Inferior parietal cortex (tissue), 1 donor: ENCODE measurements around the gene LPGAT1.
"Not testable (repeated sequence)": the region's sequence is repeated elsewhere in the genome, so short reads cannot be mapped to it uniquely, and the experiment has no call there.

Experiments used
- DNase-seq: peaks from one replicate; pipeline ENCODE4 v3.0.0-alpha.2; 2016; ENCODE audit errors: extremely low spot score

Gene LPGAT1, protein sequence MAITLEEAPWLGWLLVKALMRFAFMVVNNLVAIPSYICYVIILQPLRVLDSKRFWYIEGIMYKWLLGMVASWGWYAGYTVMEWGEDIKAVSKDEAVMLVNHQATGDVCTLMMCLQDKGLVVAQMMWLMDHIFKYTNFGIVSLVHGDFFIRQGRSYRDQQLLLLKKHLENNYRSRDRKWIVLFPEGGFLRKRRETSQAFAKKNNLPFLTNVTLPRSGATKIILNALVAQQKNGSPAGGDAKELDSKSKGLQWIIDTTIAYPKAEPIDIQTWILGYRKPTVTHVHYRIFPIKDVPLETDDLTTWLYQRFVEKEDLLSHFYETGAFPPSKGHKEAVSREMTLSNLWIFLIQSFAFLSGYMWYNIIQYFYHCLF

DNA sequence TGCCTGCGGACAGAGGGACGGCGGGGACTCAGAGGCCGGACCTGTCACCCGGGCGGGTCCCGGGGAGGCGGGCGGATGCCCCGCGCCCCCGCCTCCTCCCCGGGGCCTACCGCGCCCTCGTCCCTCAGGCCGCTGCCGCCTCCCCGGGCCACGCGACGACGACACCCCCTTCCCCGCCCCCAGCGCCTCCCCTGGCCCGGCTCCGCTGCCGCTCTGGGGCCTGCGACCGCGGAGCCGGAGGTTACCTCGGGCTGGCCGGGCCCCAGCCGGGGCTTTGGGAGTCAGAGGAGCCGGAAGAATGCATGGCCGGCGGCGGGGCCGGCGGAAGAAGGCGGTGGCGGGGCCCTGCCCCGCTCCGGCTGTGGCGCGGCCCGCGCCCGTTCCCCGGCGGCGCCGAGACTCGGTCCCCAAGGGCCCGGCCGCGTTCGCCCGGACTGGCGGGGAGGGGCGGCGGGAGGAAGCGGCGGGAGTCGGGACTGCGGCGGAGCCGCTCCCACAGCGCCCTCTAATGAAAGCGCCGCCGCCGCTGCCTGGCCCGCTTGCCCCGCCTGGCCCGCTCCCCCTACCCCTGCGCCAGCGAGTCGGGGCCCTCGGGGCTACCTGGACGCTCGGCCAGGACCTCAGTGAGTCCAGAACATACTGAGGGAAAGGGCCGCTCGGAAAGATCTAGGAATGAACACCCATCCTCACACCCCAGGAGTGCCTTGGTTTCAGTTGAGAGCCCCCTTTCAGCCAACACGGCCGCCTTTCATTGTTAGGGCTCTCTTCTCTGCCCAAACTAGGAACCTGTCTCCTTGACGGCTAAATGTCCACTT lies at the start of gene LPGAT1:
LPGAT1 (minus strand) TSS at position 436 of the 815 bp plus-strand sequence. CDS start 1,467 bp downstream, outside the sequence.
- DNase-seq, result peak; percentile 74

DNA sequence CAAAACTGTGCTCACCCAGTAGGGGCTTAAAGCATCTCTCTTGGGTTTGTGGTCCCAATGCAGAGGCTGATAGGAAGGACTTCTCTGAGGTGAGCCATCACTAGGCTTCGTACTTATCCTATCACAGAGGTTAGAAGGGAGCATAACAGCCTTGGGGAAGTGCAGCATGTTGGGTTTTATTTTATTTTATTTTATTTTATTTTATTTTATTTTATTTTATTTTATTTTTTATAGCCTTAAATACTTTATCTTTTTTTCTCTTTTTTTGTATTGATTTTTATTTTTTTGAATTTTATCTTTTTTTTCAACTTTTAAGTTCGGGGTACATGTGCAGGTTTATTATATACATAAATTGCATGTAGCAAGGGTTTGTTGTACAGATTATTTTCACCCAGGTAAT lies 48.9 kb upstream of the LPGAT1 start:
- no peak for DNase-seq

DNA sequence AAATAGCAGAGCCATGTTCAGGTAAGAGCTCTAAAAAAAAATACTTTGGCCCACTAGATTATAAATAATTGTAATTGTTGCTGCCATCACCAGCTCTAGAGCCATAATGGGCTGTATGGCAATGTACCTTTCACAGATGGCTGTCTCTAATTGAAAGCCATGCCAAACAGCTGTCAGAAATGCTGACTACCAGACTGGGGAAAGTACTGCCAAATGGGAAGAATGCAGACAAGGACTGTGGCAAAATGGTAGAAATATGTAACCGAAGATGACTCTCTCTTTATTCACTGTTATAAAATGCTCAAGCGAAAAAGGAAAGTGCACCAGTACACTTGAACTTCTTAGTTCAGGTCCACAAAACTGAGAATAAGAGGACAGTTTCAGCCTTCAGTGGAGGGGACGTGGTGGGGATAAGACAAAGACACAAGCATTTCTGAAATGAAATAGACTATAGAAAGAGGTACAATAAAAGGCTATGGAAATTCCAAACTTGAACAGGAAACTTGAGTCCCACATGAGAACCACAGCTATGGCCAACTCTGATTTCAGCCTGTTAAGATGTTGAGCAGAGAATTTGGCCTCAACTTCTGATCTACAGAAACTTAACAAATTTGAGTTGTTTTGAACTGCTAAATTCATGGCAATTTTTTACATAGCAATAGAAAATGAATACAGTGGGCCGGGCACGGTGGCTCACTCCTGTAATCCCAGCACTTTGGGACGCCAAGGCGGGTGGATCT lies 46.5 kb upstream of the LPGAT1 start:
- no peak for DNase-seq

DNA sequence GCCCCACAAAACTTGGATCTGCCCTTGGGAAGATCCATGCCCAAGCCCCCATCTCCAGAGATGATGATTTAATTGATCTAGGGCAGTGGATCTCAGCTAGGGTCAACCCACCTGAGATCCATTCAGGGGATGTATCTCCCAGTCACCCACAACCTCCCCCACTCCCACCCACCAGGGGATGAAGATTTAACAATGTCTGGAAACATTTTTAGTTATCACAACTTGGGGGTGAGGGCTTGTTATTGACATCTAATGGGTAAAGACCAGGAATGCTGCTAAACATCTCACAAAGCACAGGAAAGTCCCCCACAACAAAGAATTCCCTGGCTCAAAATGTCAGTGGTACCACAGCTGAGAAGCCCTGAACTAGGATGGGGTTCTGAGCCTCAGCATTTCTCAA lies 45.0 kb upstream of the LPGAT1 start:
- no peak for DNase-seq

DNA sequence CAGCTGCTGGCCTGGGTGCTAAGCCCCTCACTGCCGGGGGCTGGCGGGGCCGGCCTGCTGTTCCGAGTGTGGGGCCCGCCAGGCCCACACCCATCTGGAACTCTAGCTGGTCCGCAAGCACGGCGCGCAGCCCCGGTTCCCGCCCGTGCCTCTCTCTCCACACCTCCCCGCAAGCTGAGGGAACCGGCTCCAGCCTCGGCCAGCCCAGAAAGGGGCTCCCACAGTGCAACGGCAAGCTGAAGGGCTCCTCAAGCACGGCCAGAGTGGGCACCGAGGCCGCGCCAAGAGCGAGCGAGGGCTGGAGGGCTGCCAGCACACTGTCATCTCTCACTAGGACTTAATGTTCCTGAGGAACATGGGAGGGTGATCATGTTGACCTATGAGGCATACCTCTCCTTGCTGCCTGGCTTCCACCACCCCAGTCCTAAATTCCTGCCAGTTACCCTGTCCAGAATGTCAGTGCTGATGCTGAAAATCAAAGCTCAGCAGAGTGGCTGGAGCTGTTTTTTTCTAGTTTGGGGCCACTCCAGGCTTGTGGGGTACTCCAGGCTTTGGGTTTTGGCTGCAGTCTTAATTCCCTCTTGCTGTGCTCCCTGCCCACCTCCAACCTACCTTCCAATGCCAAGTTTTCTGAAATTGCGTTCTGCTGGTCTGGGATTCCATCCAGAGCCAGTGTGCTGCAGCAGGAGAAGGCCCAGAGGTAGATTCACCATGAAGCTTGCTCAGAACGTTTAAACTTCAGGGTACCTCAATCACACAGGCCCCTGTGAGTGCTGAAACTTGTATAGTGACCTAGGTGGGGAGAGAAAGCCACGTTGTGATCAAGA lies 44.2 kb upstream of the LPGAT1 start:
- DNase-seq, result no peak

DNA sequence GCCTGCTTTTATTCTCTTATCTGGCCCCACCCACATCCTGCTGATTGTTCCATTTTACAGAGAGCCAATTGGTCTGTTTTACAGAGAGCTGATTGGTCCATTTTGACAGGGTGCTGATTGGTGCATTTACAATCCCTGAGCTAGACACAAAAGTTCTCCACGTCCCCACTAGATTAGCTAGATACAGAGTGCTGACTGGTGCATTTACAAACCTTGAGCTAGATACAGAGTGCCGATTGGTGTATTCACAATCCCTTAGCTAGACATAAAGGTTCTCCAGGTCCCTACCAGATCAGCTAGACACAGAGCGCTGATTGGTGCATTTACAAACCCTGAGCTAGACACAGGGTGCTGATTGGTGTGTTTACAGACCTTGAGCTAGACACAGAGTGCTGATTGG lies 43.2 kb upstream of the LPGAT1 start:
- not testable (repeated sequence) for DNase-seq

DNA sequence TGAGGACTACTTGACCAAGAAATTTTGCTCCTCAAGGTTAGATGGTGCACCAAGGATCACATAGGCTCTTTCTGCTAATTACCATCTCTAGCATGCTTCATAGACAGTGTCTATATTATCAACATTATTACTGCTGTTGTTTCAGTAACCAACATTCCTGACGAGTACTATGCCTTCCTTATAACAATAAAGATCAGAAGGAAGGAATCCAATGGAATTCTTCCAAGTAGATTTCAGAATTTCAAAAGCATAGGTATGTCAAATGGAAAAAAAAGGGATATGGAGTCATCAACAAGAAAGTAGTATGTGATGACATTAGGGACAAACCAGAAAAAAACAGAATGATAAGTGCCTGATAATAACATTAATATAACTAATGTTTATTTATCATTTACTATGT lies 39.6 kb upstream of the LPGAT1 start:
- DNase-seq, result no peak

DNA sequence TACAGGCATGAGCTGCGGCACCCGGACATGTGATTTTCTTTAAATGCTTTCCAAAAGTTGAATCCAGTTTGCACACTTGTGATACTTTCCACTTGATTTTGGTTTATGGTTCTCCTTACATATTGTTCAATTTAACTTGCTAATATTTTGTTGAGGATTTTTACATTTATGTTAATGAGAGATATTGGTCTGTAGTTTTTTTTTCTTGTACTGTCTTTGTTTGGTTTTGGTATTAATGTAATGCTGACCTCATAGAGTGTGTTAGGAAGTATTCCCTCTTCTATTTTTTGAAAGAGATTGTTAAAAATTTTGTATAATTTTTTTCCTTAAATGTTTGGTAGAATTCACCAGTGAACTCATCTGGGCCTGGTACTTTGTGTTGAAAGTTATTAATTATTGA lies 34.6 kb upstream of the LPGAT1 start:
- DNase-seq, result no peak

DNA sequence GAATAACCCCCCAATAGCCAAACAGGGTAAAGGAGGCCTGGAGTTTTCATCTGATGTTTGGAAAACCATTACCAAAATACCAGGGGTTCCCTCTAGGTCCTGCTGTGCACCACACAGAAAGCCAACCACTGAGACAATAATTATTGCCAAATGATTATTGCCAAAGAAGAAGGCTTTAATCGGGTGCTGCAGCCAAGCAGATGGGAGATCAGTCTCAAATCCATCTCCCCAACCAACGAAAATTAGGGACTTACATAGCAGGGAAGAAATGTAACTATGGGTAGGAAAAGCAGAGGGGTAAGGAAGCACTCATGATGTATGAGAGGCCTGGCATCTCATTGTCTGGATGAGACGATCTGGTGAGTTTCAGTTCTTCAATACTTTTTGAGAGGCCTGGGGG lies 28.8 kb upstream of the LPGAT1 start:
- no peak for DNase-seq

DNA sequence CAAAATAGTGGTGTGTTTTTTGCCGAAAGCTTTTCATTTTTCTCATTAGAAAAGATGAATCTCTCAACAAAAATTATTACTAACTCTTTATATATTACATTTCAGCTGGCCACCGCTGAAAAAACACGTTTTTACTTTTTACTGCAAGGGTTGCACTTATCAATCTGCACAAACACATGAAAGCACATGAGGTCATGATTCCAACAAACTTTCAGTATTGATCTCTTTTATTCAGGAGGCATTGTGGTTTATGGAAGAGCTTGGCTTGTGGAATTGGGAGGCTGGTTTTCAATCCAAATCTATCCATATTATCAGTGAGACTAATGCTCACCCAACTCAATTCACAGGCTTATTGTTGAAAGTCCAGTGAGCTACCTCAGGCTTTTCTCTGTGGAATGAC lies 20.6 kb upstream of the LPGAT1 start:
- DNase-seq, result no peak

DNA sequence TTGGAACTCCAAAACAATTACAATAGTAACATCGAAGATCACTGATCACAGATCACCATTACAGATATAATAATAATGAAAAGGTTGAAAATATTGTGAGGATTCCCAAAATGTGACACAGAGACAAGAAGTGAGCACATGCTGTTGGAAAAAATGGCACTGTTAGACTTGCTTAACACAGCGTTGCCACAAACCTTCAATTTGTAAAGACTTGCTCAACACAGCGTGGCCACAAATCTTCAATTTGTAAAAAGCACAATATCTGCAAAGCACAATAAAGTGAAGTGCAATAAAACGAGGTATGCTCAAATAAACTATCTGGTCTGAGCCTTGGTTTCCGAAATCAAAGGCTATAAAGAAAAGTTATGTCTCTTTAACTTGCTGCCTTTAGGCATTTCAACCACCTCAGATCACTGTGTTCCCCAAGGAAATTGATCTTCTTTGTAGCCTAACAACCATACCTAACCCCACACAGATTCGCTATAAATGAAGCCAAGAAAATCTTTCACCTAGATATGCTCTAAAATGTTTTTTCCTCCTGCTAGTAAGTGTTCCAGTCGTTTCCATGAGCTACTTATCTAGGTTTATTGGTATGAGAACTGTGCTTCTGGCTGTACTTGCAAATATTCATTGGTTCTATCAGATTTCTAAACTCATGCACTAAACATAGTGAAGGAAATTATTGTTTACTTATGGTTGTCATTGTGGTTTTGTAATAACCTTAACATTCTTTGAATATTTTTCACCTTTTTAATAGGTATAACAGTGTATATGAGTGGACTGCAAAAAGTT lies 13.1 kb upstream of the LPGAT1 start:
- no peak for DNase-seq

DNA sequence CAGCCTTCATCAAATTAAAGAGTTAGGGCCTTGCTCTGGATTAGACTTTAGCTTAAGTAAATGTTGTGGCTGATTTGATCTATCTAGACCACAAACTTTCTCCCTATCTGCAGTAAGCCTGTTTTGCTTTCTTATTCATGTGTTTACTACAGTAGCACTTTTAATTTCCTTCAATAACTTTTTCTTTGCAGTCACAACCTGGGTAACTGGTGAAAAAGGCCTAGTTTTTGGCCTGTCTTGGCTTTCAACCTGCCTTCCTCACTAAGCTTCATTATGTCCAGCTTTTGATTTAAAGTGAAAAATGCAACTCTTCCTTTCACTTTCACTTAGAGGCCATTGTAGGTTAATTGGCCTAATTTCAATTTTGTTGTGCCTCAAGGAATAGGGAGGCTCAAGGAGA lies 12.5 kb upstream of the LPGAT1 start:
- DNase-seq, result no peak

DNA sequence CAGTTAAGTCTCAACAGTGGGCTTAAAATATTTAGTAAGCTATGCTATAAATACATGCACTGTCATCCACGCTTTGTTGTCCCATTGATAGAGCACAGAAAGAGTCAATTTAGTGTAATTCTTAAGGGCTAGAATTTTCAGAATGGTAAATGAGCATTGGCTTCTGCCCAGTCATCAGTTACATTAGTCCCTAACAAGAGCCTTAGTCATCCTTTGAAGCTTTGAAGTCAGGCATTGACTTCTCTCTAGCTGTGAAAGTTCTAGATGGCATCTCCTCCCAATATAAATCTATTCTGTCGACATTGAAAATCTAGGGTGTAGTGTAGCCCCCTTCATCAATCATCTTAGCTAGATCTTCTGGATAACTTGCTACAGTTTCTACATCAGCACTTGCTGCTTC lies 12.0 kb upstream of the LPGAT1 start:
- no peak for DNase-seq

DNA sequence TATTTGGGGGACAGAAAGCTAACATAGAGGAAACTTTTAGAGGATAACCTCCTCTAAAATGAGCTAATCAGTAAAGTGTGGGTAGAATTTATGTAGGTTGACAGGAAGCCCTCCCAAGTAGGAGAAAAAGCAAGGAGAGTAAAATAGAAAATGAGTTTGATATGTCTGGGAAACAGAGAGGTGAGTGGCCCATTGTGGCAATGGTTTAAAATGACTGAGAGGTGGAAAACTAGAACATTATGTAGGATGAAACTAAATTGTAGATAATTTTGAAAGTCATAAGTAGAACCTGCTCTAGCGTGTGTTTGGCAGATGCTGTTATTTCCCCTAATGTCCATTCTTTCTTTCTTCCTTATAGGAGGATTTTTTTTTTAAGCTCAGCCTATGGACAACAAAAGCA lies 8.5 kb upstream of the LPGAT1 start:
- DNase-seq, result no peak

DNA sequence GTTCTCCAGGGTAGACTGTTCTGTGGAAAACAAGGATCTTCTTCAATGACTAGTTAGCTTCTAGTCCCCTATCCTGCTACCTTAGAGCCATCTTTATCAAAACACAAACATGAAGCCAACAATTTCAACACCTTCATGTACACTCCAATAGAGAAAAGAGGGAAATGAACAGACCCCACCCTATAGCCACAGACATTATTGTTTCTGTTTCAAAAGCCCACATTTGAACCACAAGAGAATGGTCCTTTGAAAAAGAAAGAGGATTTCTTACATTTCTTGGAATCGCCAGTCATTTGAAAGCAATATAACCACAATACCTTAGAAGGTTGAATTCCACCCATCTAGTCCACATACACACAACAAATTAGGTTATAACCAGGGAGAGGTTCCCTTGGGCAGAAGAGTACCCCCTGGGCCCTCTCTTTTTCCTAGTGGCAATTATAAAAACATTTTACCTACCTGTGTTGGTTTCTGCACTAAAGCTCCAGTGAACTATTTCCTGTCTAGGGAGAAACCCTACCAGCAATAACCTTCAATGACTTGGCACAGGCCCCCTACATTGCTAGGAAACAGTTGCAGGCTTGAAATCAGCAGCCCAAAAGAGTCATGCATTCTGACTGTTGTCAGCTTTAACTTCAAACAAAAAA lies 2.7 kb upstream of the LPGAT1 start:
- no peak for DNase-seq

DNA sequence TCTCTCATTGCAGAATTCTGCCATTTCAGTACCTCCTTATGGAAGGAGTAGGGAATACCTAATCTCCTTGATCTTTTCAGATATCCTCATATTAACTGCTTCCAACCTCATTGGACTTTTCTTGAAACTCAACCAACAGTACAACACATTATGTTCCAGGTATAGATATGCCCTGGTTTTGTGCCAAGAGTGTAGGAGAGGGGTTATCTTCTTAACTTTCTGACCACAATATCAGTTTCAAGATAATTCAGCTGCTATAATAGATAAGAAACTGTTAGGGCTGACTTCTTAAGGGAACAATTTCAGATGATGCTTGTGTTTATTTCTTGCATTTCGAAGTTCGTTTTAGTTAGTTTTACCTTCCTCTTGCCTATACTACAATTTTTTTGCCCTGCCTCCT lies 2.1 kb upstream of the LPGAT1 start:
- DNase-seq, result no peak

DNA sequence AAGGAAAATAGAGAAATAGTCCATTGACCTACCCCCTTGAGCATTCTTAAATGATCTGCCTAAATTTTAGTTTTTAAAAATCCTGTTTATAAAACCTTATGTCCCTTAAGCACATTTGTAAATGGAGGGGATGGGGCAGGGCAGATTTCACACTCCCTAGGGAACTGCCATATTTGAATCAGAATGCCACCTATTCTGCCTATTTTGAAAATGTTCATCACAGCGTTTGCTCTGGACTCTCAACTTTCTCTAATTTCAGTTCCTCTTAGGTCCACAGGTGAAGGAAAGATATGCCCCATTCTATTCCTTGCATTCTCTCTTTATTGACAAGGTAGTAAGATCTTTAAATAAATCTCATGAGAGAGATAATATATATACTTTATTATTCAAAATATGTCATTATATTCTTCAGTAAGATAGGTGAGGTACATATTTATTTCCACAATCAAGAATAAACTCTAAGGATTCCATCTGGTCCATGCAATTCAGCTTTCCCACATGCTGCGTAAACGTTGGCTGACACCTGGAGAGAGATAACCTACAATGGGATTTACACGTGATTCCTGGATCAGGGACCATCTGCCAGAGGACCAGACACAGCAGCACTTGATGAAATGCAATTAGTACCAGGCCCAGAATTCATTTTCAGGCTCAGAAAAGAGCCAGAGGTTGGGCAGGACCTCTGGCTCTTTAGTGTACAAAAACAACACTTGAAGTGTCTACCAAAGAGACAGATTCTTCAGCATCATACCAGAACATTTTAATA lies 1.2 kb upstream of the LPGAT1 start:
- DNase-seq, result no peak

DNA sequence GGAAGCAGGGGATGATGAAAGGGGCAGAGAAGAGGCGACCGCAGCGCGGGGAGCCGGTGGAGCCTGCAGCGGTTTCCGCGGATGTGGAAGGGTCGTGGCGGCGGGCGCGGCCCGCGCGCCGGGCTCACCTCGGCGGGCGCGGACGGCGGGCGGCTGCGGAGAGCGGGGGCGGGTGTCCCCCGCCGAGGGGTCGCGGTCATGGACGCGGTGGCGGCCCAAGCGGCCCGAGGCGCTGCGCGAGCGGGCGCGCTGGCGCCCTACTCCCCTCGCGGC lies 572 bp downstream of the LPGAT1 start:
- no peak for DNase-seq

DNA sequence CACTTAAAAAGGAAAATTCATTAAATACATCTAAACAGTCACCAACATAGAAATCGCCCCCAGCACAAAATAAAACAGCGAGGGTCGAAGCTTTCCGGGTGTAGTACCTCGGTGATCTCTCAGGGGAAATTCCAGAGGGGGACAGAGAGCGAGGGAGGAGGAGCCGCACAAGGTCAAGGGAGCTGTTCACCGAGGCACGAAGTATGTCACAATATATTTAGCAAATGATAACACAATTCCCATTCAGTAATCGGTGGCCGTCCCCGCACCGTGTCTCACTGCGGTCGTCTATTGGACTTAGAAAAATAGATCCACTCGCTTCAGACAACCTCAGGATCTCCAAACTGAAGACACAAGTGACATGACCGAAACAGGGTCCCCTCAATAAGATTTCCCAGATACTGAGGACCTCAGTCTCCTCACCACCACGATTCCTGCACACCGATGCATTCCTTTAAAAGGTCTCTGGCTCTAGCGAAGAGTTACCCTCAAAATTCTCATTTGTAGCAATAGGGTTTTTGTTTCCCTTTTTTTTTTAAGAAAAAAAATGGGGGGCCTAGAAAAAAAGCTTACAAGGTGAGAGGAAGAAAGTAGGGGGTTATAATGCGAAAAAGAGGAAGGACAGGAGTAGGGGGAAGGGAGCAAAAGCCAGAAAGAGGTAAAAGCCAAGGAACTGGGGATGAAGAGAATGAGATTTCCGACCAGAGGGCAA lies 1.1 kb downstream of the LPGAT1 start:
- peak; percentile 61 for DNase-seq
